Dedifferentiated amniotic fluid mesenchymal stem cell (primary cell): ENCODE measurements around the gene SLC44A3.

Experiments used
- DNase-seq: peaks from one replicate; pipeline ENCODE4 v3.0.0-alpha.2; 2016; ENCODE audit errors: extremely low spot score

SLC44A3 gene

GRCh38 chr1:94907136-94907535 lies 87.0 kb downstream of the SLC44A3 start:
- DNase-seq = no peak

- no peak for DNase-seq
Measured at GRCh38 chr1:94908190-94908589, 88.0 kb downstream of the SLC44A3 start.

DNA sequence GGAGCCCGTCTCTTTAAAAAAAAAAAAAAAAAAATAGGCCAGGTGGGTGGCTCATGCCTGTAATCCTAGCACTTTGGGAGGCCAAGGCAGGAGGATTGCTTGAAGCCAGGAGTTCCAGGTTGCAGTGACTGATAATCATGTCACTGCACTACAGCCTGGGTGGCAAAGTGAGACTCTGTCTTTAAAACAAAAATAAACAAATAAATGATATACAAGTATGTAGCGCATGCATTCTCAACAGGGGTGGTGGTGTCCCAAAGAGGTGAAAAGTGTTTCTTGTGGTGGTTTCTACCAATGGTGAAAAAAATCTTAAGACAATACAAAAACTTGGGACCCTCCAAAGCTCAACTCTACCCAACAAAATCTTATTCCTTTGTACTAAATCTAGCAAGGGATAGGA lies 88.8 kb downstream of the SLC44A3 start:
- no peak for DNase-seq

GRCh38 chr1:94909486-94909885 lies 89.3 kb downstream of the SLC44A3 start:
- no peak for DNase-seq

- DNase-seq = no peak
Measured at GRCh38 chr1:94912263-94913184, 92.4 kb downstream of the SLC44A3 start.

DNA sequence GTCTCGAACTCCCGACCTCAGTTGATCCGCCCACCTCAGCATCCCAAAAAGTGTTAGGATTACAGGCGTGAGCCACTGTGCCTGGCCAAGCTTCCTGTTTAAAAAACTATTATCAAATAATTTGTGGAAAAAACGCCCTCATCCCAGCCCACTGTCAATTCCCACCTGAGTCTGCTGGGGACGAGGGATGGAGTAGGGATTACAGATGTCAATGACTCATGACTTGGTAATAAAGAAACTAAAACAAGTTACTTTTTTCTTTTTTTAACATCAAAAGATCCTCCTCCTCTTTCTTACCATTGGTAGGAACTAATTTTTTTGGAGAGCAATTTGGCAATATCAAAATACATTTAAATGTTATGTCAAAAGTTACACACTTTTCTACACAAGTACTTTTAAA lies 97.1 kb downstream of the SLC44A3 start:
- no peak for DNase-seq

DNA sequence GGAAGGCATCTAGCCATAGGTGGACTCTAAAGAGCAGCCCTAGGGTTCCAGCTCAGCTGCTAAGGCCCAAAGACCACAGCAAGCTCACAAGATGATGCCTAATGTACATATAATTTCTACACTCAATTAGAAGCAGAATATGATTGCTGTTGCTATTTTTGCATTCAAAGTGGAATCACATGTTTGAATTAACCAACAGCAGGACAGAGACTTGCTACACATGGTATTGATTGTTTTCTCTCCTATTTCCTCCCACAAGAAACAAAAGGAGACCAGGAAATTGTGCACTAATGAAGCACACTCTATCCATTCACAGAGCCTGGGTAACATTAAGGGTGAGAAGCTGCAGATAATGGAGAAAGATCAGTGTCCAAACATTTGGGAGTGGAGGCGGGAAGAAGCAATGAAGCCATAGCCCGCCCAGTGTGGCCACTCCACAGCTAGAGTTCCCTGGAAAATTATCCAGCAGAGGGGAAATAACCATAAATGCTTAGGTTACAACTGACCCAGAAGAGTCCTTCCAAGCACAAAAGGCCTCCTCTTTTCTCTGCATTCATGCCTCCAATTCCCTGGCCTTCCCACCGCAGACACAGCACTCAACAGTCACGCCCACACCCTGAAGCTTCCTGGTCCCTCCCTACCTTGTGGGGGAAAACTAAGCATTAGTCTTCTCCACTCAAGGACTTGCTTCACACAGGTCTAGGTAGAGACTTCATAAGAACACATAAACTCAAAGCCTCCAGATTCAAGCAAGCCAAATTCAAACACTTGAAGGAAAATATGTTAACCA lies 99.3 kb downstream of the SLC44A3 start:
- DNase-seq = no peak

GRCh38 chr1:94920061-94920460 lies 99.9 kb downstream of the SLC44A3 start:
- DNase-seq = no peak

DNA sequence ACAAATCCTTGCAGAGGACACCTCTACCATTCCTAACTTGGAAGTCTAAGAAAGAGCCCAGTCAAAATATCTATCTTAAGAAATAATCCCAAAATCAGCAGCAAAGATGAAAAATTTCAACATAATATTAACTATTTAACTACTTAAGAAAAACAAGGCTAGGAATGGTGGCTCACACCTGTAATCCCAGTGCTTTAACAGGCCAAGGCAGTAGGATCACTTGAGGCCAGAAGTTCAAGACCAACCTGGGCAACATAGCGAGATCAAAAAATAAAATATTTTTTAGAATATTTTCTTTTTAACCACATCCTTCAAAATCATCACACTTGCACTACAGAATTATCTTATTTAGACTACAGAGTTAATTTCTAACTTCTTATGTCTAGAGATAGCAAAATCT lies 101.8 kb downstream of the SLC44A3 start:
- no peak for DNase-seq

DNA sequence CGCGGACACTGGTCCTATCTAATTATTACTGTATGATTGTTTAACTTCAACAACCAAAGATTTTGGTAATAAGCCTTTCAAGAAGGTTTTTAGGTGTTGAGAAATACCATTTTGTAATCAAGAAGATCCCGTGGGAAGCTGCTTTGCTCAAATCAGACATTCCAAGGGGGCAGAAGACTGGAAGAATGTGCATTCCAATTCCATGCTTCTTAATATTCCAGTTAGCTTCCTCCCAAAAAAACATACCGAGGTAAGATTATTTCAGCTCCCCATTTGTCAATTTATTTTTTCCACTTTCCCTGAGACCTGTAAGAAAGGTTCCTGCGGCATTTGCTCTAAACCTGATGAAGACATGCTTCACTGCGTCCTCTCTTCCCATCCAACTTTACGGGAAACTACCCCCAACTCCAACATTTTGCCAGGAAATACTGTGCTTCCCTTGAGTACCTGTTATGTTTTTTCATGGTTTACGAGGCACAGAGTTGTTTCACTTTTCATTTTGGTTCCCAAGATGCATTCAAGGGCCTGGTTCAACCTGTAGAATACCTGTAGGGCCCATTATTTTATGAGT lies 102.7 kb downstream of the SLC44A3 start:
- no peak for DNase-seq

- no peak for DNase-seq
Measured at GRCh38 chr1:94925004-94925403, 104.8 kb downstream of the SLC44A3 start.

- peak; percentile 75 for DNase-seq
Measured at GRCh38 chr1:94925561-94926125, 105.5 kb downstream of the SLC44A3 start.

DNA sequence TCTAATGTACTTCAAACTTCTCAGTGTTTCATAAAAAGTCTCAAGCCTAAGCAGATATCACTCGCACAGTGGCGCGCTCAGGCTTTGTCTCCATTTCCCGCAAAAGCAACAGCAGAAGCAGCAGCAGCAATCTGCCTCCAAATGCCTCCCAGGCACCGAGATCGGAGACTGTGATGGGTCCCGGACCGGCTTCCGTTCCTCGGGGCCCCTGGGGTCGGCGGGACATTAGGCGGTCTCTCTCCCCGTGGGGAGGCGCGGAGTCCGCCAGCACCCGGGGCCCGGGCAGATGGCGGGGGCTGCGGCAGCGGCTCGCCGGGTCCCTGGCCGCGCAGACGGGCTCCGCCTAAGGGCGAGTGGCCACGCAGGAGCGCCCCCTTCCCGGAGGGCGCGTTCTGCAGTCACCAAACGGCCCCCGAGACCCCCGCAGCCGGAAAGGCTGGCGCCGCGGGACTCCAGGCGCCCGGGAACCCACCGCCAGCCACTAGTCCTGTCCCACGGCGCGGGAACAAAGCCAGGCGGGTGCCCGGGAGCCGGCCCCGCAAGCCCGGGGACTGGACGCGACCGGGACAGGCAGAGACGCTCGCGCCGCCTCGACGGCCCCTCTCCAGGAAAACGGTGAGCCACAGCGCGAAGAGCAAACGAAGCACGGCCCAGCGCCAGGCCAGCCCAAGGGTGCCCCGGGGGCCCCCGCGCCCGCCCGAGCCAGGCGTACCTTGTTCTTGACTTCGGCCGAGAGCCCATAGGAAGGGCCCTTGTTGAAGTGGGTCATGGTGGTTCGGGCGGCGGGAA lies 106.2 kb downstream of the SLC44A3 start:
- peak; percentile 30 for DNase-seq

- DNase-seq = peak; percentile 89
Measured at GRCh38 chr1:94926915-94927404, 106.8 kb downstream of the SLC44A3 start, which contains the start of gene CNN3. TSS of gene CNN3 (minus strand) at chr1:94927110. CDS start at chr1:94926894, 216 bp downstream.

DNA sequence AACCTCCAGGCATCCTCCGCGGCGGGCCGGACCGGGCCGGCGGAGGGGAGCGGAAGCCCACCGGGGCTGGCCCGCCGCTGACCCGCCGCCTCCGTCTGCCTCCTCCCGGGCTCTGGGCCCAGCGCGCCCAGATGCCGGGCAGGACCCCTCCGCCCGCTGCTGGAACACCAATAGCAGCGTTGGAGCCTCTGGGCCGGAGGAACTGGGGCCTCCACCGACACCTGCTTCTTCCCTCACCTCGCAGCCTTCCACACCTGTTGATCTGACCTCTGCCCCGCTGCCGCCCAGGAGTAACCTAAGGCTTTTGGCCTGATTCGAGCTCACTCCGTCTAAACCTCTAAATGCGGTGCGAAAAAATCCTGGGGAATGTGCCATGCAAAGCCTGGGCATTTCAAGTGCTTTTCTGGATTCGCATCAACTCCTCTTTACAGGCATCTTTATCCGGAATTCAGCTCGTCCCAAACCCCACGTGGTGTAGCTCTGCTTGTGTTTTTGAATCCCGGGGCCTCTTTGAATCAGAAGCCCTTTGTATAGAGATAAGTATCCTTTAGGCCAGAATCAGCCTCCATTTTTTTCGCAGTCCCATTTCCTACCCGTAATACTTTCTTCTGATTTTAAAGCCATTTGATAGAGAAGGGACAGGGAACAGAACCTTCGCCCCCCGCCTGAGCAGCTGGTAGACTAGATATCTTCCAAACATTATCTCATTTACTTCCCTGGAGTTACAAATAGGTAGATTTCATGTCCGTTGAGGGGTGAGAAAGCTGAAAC lies 107.4 kb downstream of the SLC44A3 start:
- DNase-seq = no peak

- no peak for DNase-seq
Measured at GRCh38 chr1:94928293-94928939, 108.3 kb downstream of the SLC44A3 start.

DNA sequence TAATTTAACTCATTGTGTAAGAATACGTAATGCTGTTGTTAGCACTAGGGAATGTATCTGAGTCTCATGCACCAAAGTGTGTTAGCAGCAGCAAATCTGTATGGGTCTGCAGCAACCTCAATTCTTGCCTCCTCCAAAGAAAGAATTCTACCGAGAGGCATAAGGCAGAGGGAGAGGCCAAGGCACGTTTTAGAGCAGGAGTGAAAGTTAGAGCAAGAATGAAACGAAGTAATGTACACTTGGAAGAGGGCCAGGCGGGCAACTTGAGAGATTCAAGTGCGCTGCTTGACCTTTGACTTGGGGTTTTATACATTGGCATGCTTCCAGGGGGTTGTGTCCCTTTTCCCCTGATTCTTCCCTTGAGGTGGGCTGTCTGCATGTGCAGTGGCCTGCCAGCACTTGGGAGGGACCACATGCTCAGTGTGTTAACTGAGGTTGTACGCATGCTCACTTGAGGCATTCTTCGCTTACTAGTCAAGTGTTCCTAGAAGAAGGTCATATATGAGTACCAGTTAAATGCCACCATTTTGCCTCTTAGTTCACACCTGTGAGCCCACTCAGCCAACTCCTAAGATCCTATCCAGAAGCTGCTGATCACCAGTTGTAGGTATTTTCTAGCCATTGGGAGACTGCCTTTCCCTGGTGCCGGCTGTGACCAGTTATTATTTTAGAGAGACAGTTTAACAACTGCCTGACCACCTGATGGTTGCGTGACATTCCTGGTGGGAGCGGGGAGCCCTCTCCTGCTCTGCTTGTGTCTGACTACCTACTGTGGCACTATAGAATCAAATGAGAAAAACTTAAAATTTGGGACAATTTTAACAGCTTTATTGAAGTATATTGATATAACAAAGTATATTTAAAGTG lies 109.4 kb downstream of the SLC44A3 start:
- DNase-seq = no peak

- no peak for DNase-seq
Measured at GRCh38 chr1:94931254-94931841, 111.2 kb downstream of the SLC44A3 start.
